Lower lobe of right lung (tissue), 2 donors: ENCODE measurements around the gene ARHGAP40. TPM values are rescaled to one million over a fixed set of nuclear protein-coding genes. Genes with fewer than 3 reads are reported as not detected.

Experiments
- ATAC-seq, 2 donors: fragments of 200-7000 bp; cut with Tn5 transposase; one replicate each; pipeline ENCODE4 v1.9.1; 2020 to 2022; ENCODE audit warnings: mild to moderate bottlenecking in 2 of 2, moderate library complexity in 2 of 2
- DNase-seq: peaks from one replicate; pipeline ENCODE4 v3.0.0-alpha.2; 2020
- H3K27ac ChIP-seq: fragments of 200-600 bp; one replicate; pipeline ENCODE4 v1.8.0; 2022
- H3K27me3 ChIP-seq: fragments of 200-600 bp; one replicate; pipeline ENCODE4 v1.8.0; 2022; ENCODE audit warnings: low read depth
- H3K36me3 ChIP-seq: fragments of 200-600 bp; one replicate; pipeline ENCODE4 v1.8.0; 2022; ENCODE audit warnings: mild to moderate bottlenecking
- H3K4me1 ChIP-seq: fragments of 200-600 bp; one replicate; pipeline ENCODE4 v1.8.0; 2022
- H3K4me3 ChIP-seq: fragments of 200-600 bp; one replicate; pipeline ENCODE4 v1.8.0; 2022; ENCODE audit warnings: mild to moderate bottlenecking
- H3K9me3 ChIP-seq: fragments of 200-600 bp; one replicate; pipeline ENCODE4 v1.8.0; 2022
- CTCF ChIP-seq: fragments of 200-600 bp; IDR thresholded peaks from one replicate; pipeline ENCODE4 v1.8.0; 2022; ENCODE audit warnings: antibody characterized with exemption, mild to moderate bottlenecking
- intact Hi-C: fragments of 100-400 bp; cut with DNase I; formaldehyde crosslinking; loops from one replicate; pipeline ENCODE4 v1.11.0; 2022
- total RNA-seq: library from RNA; stranded (reverse); fragmentation: NEBNext Ultra II Directional; extraction: Animal tissue kit (Norgen Biotek cat#: 25700); gene quantifications from one replicate; pipeline ENCODE4 v1.2.1, GENCODE V29; 2021
- donor health status: DM: no; HTN: yes; CAD: no; lungs with severe emphysema.

Gene ARHGAP40
- total RNA-seq, 1 donor from 2014 or later, result 0.83 TPM

DNA sequence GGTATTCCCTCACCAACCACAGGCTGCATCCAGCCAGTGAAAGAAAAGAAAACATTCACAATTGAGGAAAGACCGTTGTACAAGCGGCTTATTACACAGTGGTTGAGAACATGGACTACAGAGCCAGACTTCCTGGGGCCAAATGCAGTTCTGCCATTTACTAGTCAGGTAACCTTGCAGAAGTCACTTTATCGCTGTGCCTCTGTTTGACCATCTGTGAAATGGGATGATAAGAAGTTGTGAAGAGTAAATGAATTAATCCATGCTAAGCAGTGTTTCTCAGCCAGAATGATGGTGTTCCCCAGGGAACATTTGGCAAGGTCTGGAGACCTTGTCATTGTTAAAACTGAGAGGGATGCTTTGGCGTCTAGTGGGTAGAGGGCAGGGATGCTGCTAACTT is 14.8 kb downstream of the ARHGAP40 start:
- H3K27me3 ChIP-seq, result peaks cover 22% of the 10 kb centered on the region
- no peak for TF ChIP-seq CTCF

GRCh38 chr20:38617011-38617829 is 15.6 kb downstream of the ARHGAP40 start:
- H3K4me3 ChIP-seq, result no peak overlapping the region
- H3K9me3 ChIP-seq, result no peaks in the 10 kb centered on the region
- TF ChIP-seq CTCF, result no peak
- H3K27me3 ChIP-seq, result peaks cover 22% of the 10 kb centered on the region
- intact Hi-C loops, result no loop called here
- no peak overlapping the region for H3K27ac ChIP-seq
- H3K4me1 ChIP-seq, result no peaks in the 10 kb centered on the region
- no peak for DNase-seq
- no peak for ATAC-seq
- no peaks in the 10 kb centered on the region for H3K36me3 ChIP-seq

More for the DNA sequence above, 14.8 kb downstream of the ARHGAP40 start:
- Histone ChIP-seq H3K27ac (no peak overlapping the region), H3K36me3 (no peaks in the 10 kb centered on the region), H3K4me1 (no peaks in the 10 kb centered on the region), H3K4me3 (no peak overlapping the region), H3K9me3 (no peaks in the 10 kb centered on the region)
- DNase-seq (no peak), ATAC-seq (no peak)
- intact Hi-C loops, result no loop called here

GRCh38 chr20:38617830-38618196 is 16.2 kb downstream of the ARHGAP40 start:
- no peaks in the 10 kb centered on the region for H3K4me1 ChIP-seq
- no peak overlapping the region for H3K27ac ChIP-seq
- ATAC-seq (no peak), DNase-seq (no peak)
- H3K27me3 ChIP-seq, result peaks cover 24% of the 10 kb centered on the region
- no peak overlapping the region for H3K4me3 ChIP-seq
- H3K36me3 ChIP-seq, result no peaks in the 10 kb centered on the region
- intact Hi-C loops, result no loop called here
- TF ChIP-seq CTCF, result no peak
- no peaks in the 10 kb centered on the region for H3K9me3 ChIP-seq

DNA sequence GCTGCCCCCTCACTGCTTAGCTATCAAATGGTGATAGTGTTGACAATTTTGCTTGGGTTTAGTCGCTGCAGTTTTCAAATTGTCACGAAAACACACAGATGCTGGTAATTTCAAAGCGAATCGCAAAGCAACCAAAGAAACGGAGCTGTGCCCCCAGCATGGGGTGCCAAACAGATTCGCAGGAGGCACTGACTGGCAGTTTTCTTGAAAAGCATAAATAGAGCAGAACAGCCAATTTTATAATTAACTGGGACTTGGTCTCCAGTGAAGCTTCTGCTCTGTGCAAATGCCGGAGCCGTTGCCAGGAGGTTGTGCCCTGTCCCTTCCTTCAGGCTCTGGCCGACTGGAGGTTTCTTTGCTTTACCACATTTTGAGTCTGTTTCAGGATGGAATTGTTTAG is 18.8 kb downstream of the ARHGAP40 start:
- Histone ChIP-seq H3K4me1 (no peaks in the 10 kb centered on the region), H3K27ac (no peak overlapping the region), H3K36me3 (no peaks in the 10 kb centered on the region), H3K4me3 (no peak overlapping the region), H3K9me3 (no peaks in the 10 kb centered on the region), H3K27me3 (peaks cover 22% of the 10 kb centered on the region)
- no peak for TF ChIP-seq CTCF
- no peak for DNase-seq
- intact Hi-C loops, result no loop called here
- no peak for ATAC-seq

DNA sequence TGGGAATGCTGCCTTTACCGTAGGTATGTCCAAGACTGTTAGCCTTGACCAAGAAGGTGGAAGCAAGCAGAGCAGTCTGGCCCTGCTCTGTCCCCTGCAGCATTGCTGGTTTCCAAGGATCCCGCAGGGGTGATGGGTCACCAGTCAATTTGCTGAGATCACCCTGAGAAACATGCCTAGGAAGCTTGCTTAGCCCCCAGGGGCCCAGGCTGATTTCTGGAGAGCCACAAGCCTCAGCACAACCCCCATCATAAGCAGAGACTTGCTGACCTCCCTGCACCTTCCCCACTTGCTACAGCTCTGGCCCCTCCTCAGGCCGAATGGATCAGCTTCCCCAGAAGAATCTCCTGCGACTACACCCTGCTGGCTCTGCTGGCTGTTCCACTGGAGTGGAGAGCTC is 21.5 kb downstream of the ARHGAP40 start:
- TF ChIP-seq CTCF, result no peak

More for the DNA sequence above, 21.5 kb downstream of the ARHGAP40 start:
- intact Hi-C loops, result no loop called here
- no peak overlapping the region for H3K4me3 ChIP-seq
- no peaks in the 10 kb centered on the region for H3K36me3 ChIP-seq
- no peaks in the 10 kb centered on the region for H3K9me3 ChIP-seq
- ATAC-seq (no peak), DNase-seq (no peak)
- peaks cover 6% of the 10 kb centered on the region for H3K27me3 ChIP-seq
- no peaks in the 10 kb centered on the region for H3K4me1 ChIP-seq
- no peak overlapping the region for H3K27ac ChIP-seq
